ENCODE data around the gene ERFE. TPM values are rescaled to one million over a fixed set of nuclear protein-coding genes. Genes with fewer than 3 reads are reported as not detected.

Gene ERFE
- total RNA-seq, 1 donor from 2014 or later: not detected

- POLR2A ChIA-PET: no interaction called here
- ATAC-seq (ENCODE audit: low read depth) (no peak), DNase-seq (no peak)
- H3K4me3 Mint-ChIP-seq: no peak overlapping the region
- H3K36me3 Mint-ChIP-seq (ENCODE audit: low read depth): no peaks in the 10 kb centered on the region
- no peaks in the 10 kb centered on the region for H3K27me3 Mint-ChIP-seq
- intact Hi-C loops (cut with micrococcal nuclease): no loop called here
- H3K4me1 Mint-ChIP-seq: no peaks in the 10 kb centered on the region
- no peak for TF ChIP-seq CTCF (IDR thresholded peaks at IDR 0.05)
- no peaks in the 10 kb centered on the region for H3K9me3 Mint-ChIP-seq
- no peak overlapping the region for H3K27ac Mint-ChIP-seq
- CTCF ChIA-PET: no interaction called here
These were observed 26.9 kb upstream of the ERFE start for GRCh38 chr2:238131761-238132462.

DNA sequence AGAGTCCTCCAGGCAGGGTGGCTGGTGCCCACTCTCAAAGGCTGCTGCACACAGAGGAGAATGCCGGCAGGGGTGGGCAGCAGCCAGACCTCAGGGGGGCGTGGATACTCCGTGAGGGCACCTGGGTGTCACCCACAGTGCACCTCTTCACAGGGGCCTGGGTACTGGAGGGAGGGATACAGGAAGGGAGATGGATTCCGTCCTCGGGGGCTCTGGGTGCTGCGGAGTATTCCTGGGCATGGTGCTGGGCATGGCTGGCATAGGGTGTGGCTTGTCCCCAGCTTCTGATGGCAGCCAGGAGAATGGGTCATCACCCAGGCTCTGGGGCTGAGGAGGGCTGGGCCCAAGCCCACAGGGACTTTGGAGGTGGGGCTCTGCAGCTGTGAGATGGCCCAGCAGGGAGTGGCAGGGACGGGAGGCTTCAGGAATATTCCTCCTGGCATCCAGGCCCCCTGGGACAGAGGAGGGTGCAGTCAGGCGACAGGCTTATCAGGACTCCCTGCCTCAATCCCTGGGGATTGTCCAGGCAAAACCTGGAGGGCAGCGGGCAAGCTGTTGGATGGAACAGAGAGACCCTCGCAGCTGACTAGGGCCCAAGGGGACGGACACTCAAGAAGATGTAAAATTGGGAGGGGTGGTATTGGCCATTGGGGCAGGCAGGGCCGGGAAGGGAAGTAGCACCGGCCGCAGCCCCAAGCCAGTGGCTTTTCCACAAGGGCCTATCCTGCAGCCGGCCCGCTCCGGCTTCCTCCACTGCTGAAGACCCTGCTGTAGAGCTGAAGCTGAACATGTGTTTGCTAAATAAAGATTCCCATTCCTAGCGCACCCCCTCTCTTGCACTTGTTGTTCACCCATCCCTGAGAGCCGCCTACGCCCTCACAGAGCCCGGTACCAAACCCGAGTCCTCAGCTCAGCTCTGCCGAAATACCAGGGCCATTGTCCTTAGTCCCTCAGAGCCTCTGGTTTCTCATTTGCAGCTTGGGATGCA is 26.0 kb upstream of the ERFE start:
- TF ChIP-seq CTCF (IDR thresholded peaks at IDR 0.05): no peak
- H3K4me3 Mint-ChIP-seq: no peak overlapping the region
- POLR2A ChIA-PET: no interaction called here

DNA sequence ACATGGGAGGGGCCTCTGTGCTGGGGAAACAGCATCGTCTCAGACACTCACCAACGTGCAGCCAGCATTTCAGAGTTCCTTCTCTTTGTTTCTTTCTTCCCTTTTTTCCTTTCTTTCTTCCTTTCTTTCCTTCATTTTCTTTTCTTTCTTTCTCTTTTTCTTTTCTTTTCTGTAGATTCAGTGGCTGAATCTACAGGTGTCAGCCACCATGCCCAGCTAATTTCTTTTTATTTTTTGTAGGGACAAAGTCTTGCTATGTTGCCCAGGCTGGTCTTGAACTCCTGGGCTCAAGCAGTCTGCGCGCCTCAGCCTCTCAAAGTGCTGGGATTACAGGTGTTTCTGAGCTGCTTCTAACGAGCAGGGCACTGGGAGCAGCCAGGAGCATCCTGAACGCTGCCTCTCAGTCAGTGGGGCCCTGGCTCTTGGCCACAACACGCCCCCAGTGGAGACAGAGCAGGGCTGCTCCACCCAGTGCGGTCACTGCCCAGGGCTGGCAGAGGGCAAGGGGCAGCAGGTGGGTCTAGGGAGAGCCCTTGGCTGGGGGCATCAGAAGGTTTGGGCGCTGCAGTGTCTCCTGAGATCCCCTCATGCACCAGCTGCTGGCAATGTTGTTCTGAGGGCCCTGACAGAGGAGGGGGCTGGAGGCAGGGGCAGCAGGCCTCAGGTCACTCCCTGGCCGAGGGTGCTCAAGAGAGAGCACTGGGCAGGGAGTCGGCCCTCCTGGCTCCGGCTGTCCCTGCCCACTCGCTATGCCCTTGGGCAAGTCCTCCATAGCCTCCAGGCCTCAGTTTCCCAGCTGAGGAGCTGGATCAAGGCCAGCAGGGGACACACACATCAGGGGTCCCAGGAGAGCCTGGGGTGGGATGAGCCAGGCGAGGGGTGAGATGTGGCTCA is 25.0 kb upstream of the ERFE start:
- DNase-seq (no peak), ATAC-seq (ENCODE audit: low read depth) (no peak)
- POLR2A ChIA-PET: interaction anchor here (0.6 kb wide), 1 partner anchor 23 kb away, joined by 7 read pairs; no protein-coding TSS in a partner anchor
- H3K27ac Mint-ChIP-seq: no peak overlapping the region
- no peak for TF ChIP-seq CTCF (IDR thresholded peaks at IDR 0.05)
- no peaks in the 10 kb centered on the region for H3K27me3 Mint-ChIP-seq
- no peaks in the 10 kb centered on the region for H3K9me3 Mint-ChIP-seq
- no peak overlapping the region for H3K4me3 Mint-ChIP-seq
- no peaks in the 10 kb centered on the region for H3K36me3 Mint-ChIP-seq (ENCODE audit: low read depth)
- H3K4me1 Mint-ChIP-seq: peaks cover 8% of the 10 kb centered on the region
- CTCF ChIA-PET: no interaction called here
- intact Hi-C loops (cut with micrococcal nuclease): no loop called here

More for the DNA sequence above, 26.0 kb upstream of the ERFE start:
- no peak overlapping the region for H3K27ac Mint-ChIP-seq
- DNase-seq (no peak), ATAC-seq (ENCODE audit: low read depth) (no peak)
- H3K27me3 Mint-ChIP-seq: no peaks in the 10 kb centered on the region
- H3K36me3 Mint-ChIP-seq (ENCODE audit: low read depth): no peaks in the 10 kb centered on the region
- no peaks in the 10 kb centered on the region for H3K4me1 Mint-ChIP-seq
- no peaks in the 10 kb centered on the region for H3K9me3 Mint-ChIP-seq
- CTCF ChIA-PET: no interaction called here
- intact Hi-C loops (cut with micrococcal nuclease): no loop called here

- ATAC-seq (ENCODE audit: low read depth) (no peak), DNase-seq (no peak)
- Mint-ChIP-seq H3K27ac (no peak overlapping the region), H3K27me3 (no peaks in the 10 kb centered on the region), H3K4me1 (peaks cover 8% of the 10 kb centered on the region), H3K36me3 (ENCODE audit: low read depth) (no peaks in the 10 kb centered on the region), H3K4me3 (no peak overlapping the region), H3K9me3 (no peaks in the 10 kb centered on the region)
- ChIA-PET CTCF (no interaction called here), POLR2A (no interaction called here)
- TF ChIP-seq CTCF (IDR thresholded peaks at IDR 0.05): no peak
- intact Hi-C loops (cut with micrococcal nuclease): no loop called here
These were observed 24.4 kb upstream of the ERFE start for GRCh38 chr2:238134393-238134785.
